Stomach (tissue), 9 donors: Measurements from ENCODE around the gene CCDC97. TPM values are rescaled to one million over a fixed set of nuclear protein-coding genes. Genes with fewer than 3 reads are reported as not detected.

Experiments used
- DNase-seq, 2 donors: peaks; one replicate each; pipeline versions ENCODE4 v3.0.0 to v3.0.0-alpha.2; 2013 to 2019
- H3K27ac ChIP-seq, 5 donors: fragments of 200-600 bp in 4 of 5; sonication (generic) in 4 of 5; one replicate each; pipeline ENCODE4 v1.5.1; 2013 to 2019; ENCODE audit warnings: mild to moderate bottlenecking in 1 of 5, moderate library complexity in 1 of 5
- H3K27me3 ChIP-seq, 3 donors: fragments of 200-600 bp; sonication (generic); one replicate each; pipeline ENCODE4 v1.5.1; 2017 to 2019; ENCODE audit warnings: mixed run types in 1 of 3
- H3K36me3 ChIP-seq, 4 donors: fragments of 200-600 bp; sonication (generic); 1 replicate in 3 of 4; 2 replicates in 1 of 4; pipeline ENCODE4 v1.5.1; 2016 to 2019
- H3K4me1 ChIP-seq, 4 donors: fragments of 200-600 bp; sonication (generic); one replicate each; pipeline ENCODE4 v1.5.1; 2016 to 2019
- H3K4me3 ChIP-seq, 4 donors: fragments of 200-600 bp; sonication (generic) in 3 of 4; one replicate each; pipeline ENCODE4 v1.5.1; 2016 to 2019; ENCODE audit warnings: mild to moderate bottlenecking in 1 of 4
- H3K9me3 ChIP-seq, 4 donors: fragments of 200-600 bp; sonication (generic); one replicate each; pipeline ENCODE4 v1.5.1; 2016 to 2019
- CTCF ChIP-seq, 7 experiments: fragments of 450-650 bp in 4 of 7; fragments of 200-600 bp in 3 of 7; sonication (generic) in 3 of 7; IDR thresholded peaks; one replicate each; pipeline ENCODE4 v1.5.1; 2016 to 2019; ENCODE audit warnings: antibody characterized with exemption in 7 of 7, control low read depth in 2 of 7, mild to moderate bottlenecking in 1 of 7
- EP300 ChIP-seq: sonication (generic); formaldehyde crosslinking; IDR thresholded peaks from one replicate; pipeline ENCODE4 v1.6.1; 2017; ENCODE audit warnings: antibody characterized with exemption
- POLR2A ChIP-seq, 4 donors: fragments of 450-650 bp; IDR thresholded peaks; one replicate each; pipeline ENCODE4 v1.6.1; 2016; ENCODE audit warnings: antibody characterized with exemption in 4 of 4, control low read depth in 2 of 4, mild to moderate bottlenecking in 1 of 4, moderate library complexity in 1 of 4
- POLR2AphosphoS5 ChIP-seq, 3 donors: sonication (generic); formaldehyde crosslinking; IDR thresholded peaks; one replicate each; pipeline ENCODE4 v1.6.1; 2016; ENCODE audit warnings: antibody characterized with exemption in 3 of 3
- WGBS, 5 donors: extraction: QIAGEN DNeasy Blood & Tissue Kit in 3 of 5; methylation state at CpG; one replicate each; pipeline versions ENCODE4 v1.1.5 to v1.1.7; 2013 to 2018; 5-methylcytosine and 5-hydroxymethylcytosine counted together
- intact Hi-C: fragments of 100-400 bp; cut with DNase I; formaldehyde crosslinking; loops from one replicate; pipeline ENCODE4 v1.15.1; 2023; ENCODE audit warnings: low total_unique reads
- polyA plus RNA-seq, 3 donors: library from polyadenylated mRNA; stranded (reverse); fragments of 200-250 nt; gene quantifications; one replicate each; pipeline ENCODE4 v1.2.3, GENCODE V29; 2013
- total RNA-seq, 5 donors: library from RNA; depleted of rRNA; stranded (reverse); fragments of >200 nt; gene quantifications; one replicate each; pipeline versions ENCODE4 v1.1.0 to v1.2.3, GENCODE V29; 2014 to 2016
- donor health status: healthy with polysubstance abuse.
- donor health status: Bipolar disorder and iron deficiency.
- donor health status: healthy.

Gene CCDC97
- total and polyA plus RNA-seq, 8 donors = 2.2 to 62.6 (median 13.3) TPM

GRCh38 chr19:41320568-41320967, 10.6 kb downstream of the CCDC97 start:
- H3K27ac ChIP-seq = no peak overlapping the region
- DNase-seq = no peak
- peaks cover 40 to 48% (median 45%) of the 10 kb centered on the region in 4 donors for H3K4me1 ChIP-seq
- TF ChIP-seq POLR2A (IDR thresholded peaks at IDR 0.05) (no peak), POLR2AphosphoS5 (IDR thresholded peaks at IDR 0.05) (no peak), EP300 (no peak), CTCF (IDR thresholded peaks at IDR 0.05) (no peak)
- H3K36me3 ChIP-seq = peaks cover 40 to 75% (median 69%) of the 10 kb centered on the region in 4 donors
- intact Hi-C loops = no loop called here
- no peak overlapping the region for H3K4me3 ChIP-seq
- no peaks in the 10 kb centered on the region for H3K9me3 ChIP-seq
- 84 to 94% (median 90%) methylated on average over 3 to 4 of the region's 4 CpGs for WGBS, 5 donors
- H3K27me3 ChIP-seq = no peaks in the 10 kb centered on the region

GRCh38 chr19:41321204-41321599, 11.2 kb downstream of the CCDC97 start:
- H3K4me1 ChIP-seq = peaks cover 46 to 54% (median 52%) of the 10 kb centered on the region in 4 donors
- no peak overlapping the region for H3K4me3 ChIP-seq
- intact Hi-C loops = no loop called here
- H3K27me3 ChIP-seq = no peaks in the 10 kb centered on the region
- TF ChIP-seq POLR2AphosphoS5 (IDR thresholded peaks at IDR 0.05) = no peak
- no peak for TF ChIP-seq POLR2A (IDR thresholded peaks at IDR 0.05)
- no peak for TF ChIP-seq EP300
- no peak for TF ChIP-seq CTCF (IDR thresholded peaks at IDR 0.05)
- H3K36me3 ChIP-seq = peaks cover 37 to 69% (median 63%) of the 10 kb centered on the region in 4 donors
- 50 to 89% (median 82%) methylated on average over 6 to 7 of the region's 7 CpGs for WGBS, 5 donors
- no peak for DNase-seq
- H3K9me3 ChIP-seq = no peaks in the 10 kb centered on the region
- H3K27ac ChIP-seq = peak overlapping the region in 3 of 5 donors; percentile 87 to 91 (median 90)

- peak in 1 of 2 donors; percentile 66 for DNase-seq
- intact Hi-C loops = no loop called here
- Histone ChIP-seq H3K27me3 (no peaks in the 10 kb centered on the region), H3K4me1 (peaks cover 51 to 59% (median 57%) of the 10 kb centered on the region in 4 donors), H3K36me3 (peaks cover 32 to 64% (median 57%) of the 10 kb centered on the region in 4 donors), H3K4me3 (no peak overlapping the region), H3K27ac (peak overlapping the region in 4 of 5 donors; percentile 80 to 91 (median 88)), H3K9me3 (no peaks in the 10 kb centered on the region)
- TF ChIP-seq POLR2A (IDR thresholded peaks at IDR 0.05) (no peak), POLR2AphosphoS5 (IDR thresholded peaks at IDR 0.05) (peak in 1 of 3 donors; percentile 39), EP300 (no peak), CTCF (IDR thresholded peaks at IDR 0.05) (peak in 4 of 7 experiments; percentile 28 to 57 (median 46))
- WGBS, 5 donors = 52 to 67% (median 60%) methylated on average over 9 to 10 of the region's 10 CpGs
Observed at GRCh38 chr19:41321600-41322270, 11.8 kb downstream of the CCDC97 start.

GRCh38 chr19:41322451-41322850, 12.5 kb downstream of the CCDC97 start:
- H3K9me3 ChIP-seq = no peaks in the 10 kb centered on the region
- no peaks in the 10 kb centered on the region for H3K27me3 ChIP-seq
- peaks cover 58 to 66% (median 64%) of the 10 kb centered on the region in 4 donors for H3K4me1 ChIP-seq
- no peak for DNase-seq
- H3K4me3 ChIP-seq = no peak overlapping the region
- H3K36me3 ChIP-seq = peaks cover 26 to 56% (median 50%) of the 10 kb centered on the region in 4 donors
- WGBS, 5 donors = 84 to 93% (median 89%) methylated on average over 9 to 11 of the region's 11 CpGs
- intact Hi-C loops = no loop called here
- TF ChIP-seq CTCF (IDR thresholded peaks at IDR 0.05) (no peak), POLR2AphosphoS5 (IDR thresholded peaks at IDR 0.05) (no peak), EP300 (no peak), POLR2A (IDR thresholded peaks at IDR 0.05) (no peak)
- peak overlapping the region; percentile 80 to 91 (median 87) for H3K27ac ChIP-seq
